Left renal pelvis (tissue), 4 donors: ENCODE measurements around the gene C11orf87. TPM values are rescaled to one million over a fixed set of nuclear protein-coding genes. Genes with fewer than 3 reads are reported as not detected.

ENCODE experiments used
- DNase-seq, 4 donors: peaks; one replicate each; pipeline ENCODE4 v3.0.0-alpha.2; 2013; ENCODE audit warnings: low read depth in 4 of 4, low spot score in 3 of 4
- polyA plus RNA-seq, 4 donors: library from polyadenylated mRNA; unstranded; fragments of 120-200 nt; gene quantifications; one replicate each; pipeline ENCODE4 v1.2.1, GENCODE V29; 2013; ENCODE audit not compliant: insufficient read length in 4 of 4

Gene C11orf87
- 1 to 10 TPM in 1 of 4 donors, under 1 TPM in 3; 0.23 to 1.6 (median 0.30) TPM for polyA plus RNA-seq

DNA sequence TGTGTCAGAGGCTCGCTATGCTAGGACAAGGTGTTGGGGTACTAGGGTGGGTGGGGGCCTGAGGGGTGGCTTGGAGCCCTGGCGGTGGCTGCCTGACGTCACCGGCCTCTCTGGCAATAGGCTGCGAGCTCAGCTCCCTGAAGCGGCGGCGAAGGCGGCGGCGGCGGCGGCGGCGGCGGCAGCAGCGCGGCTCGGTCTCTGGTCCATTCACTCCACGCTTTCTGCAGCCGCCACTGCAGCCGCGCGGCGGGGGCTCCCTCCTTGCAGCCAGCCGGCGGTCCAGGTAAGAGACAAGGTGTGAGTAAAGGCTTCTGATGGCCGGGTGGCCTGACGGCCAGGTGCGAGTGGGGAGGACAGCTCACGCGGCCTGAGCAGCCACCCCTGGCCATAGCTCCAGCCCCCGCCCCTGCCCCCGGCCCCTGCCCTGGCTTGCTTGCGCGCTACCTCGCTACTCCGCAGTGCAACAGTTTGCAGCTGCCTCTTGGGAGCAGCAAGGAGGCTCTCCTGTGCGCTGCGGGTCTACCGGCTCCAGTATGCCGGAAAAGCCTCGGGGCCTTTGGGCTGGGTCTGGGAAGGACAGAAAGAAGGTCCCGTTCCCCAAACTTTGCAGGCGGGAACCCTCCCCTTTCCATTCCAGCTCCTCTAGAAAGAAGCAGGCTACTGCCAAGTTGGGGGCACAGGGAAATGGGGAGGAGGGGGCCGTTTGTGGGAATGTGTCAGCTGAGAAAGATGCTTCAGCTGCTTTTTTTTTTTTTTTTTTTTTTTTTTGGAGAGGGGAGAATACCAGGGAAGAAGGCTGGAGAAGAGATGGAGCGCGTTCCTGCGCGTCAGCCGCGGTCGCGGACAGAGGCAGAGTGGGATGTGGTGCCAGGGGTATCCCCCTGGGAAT, at the start of gene C11orf87:
TSS of gene C11orf87 (plus strand) at position 210 of the 889 bp plus-strand sequence. CDS start 1,444 bp downstream, outside the sequence.
- DNase-seq: no peak

DNA sequence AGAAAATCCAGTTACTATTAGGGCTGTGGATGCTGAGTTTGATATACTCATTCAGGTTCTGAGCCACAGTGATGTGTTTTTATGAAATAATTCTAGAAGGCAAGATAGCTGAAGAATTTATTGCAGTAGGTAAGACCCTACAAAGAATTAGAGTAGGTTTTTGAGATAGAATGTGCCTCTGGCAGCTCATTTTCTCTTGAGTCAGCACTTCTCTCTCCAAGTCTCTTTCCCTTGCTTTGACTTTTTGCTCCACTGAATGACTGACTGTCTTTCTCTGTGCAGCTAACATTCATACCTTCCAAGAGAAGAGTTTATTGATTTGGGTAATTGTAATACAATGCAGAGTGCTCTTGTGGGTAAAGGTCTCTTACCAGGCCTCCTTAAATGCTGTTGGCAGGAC, 48.0 kb upstream of the C11orf87 start:
- no peak for DNase-seq

DNA sequence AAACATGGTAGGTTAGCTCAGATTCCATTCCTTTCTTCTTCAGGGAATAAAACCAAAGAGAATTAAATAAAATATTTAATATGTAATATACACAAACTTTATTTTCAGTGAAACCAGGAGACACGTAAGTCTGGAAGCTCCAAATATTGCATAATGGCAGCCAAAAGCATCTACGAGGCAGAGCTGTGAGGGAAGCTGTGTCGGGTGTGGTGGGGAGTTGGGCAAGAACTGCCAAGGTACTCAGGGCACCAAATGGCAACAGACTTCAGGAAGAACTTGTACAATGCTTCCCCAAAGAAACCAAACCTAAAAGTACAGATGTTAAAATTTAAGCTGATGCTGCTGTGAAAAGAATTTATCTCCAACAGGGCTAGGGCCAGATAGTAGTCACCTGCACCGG, 47.5 kb upstream of the C11orf87 start:
- no peak for DNase-seq

DNA sequence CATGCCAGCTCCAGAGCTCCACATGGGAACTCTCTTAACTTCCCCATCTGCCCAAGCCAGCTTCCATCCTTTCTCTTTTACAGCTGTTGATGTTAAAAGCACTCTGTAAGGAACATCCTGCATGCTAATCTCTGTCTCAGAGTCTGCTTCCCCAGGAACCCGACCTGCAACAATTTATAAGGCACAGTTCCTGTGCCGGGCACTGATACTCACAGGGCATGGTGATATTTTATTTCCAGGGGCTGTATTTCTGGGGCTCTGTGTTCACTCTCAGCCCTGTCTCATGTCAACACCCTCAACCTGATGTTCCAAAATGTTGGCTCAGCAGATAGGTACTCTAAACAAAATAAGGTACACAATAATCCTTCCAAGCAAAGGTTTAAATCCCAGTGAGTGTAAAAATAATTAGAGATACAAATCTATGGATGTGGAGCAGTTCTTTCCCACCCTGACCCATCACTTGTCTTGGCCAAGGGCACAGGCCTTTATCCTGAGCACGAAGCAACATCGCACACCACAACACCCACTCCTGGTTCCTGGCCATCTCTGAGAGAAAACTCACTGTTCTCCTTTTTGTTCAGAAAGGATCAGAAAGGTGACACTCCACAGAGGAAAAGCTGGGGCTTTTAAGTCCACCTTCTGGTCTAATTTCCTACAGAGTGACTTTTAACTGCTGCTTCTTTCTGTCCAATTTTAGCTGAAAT, 44.8 kb upstream of the C11orf87 start:
- no peak for DNase-seq

DNA sequence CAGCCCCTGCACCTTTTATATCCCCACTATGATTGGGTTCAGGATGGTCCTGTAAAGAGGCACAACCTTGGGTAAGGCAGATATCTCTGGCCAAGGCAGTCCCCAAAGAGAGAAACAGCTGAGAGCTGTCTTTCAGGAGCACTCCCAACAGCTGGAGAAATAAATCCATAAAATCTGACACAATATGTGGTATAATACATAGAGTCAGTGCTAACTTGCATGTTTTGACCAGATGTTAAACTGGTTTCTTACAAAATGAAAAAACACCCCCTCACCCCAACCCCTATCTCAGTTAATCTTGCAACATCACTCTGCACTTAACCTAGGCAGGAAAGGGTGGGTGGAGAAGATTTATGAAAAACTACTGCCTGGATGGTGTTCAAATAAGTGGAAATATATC, 44.0 kb upstream of the C11orf87 start:
- no peak for DNase-seq

DNA sequence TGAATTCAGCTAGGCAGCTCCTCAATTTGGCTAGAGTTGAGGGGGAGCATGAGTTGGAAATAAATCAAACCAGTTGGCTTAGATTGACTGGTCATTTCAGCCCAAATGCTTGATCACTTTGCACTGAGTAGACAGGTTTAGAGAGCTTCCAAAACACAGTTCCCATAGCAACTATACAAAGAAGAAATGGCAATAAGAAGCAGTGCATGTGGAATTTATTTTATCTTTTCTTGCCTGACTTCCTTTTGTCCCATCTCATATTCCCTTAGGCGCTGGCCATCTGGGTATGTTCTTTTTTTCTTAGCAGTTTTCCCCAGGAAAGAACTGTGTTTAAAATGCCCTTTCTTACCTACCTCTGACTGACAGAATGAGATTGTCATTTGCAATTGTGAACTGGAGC, 38.7 kb upstream of the C11orf87 start:
- no peak for DNase-seq

DNA sequence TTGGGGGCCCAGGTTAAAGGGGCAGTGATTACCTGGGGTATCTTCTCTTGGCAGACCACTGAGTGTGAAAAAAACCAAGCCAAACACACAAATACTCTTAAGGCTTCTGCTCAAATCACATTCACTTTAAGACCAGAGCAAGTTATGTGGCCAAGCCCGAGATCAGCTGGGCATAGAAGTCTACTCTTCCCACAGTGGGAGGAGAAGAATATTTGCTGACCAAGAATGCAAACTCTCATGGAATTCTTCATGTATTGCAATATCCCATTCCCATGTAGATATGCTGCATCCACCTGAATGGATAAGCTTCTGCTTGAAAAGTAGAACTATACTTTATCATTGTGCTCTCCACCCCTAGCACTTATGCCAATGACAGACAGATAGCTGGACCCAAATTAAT, 37.1 kb upstream of the C11orf87 start:
- no peak for DNase-seq

DNA sequence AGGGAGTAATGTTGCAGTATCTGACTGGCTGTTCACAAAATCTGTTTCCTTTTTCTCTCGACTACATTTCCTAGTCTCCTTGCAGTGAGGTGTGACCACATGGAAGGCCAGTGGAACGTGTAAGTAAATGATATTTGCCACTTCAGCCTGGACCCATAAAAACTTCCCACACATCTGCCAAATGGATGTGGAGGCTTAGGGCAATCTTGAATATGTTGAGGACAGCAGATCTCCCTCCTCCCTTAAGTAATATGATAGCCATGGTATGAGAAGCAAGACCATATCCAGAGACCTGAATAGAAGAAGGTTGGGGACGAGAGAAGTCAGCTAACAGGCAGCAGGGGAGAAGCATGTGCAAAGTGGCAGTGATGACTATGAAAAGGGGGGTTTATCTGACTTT, 33.0 kb upstream of the C11orf87 start:
- peak in 1 of 4 donors; percentile 22 for DNase-seq

DNA sequence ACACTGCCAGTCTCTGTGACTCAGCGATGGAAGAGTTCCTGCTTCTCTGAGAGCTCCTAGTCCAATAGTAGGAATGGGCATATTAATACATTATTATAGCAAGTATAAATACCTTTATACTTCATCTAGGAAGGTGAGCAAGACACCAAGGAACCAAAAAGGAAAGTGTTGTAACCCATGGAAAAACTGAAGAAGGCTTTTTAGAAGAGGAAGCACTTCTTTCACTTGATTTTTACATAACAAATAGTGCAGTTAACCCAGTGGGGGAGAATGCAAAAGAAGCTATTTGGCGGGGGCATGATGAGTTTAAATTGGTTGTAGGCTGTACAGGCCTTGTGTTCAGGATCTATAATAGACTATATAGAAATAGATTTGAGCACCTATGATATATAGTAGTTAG, 31.2 kb upstream of the C11orf87 start:
- no peak for DNase-seq

DNA sequence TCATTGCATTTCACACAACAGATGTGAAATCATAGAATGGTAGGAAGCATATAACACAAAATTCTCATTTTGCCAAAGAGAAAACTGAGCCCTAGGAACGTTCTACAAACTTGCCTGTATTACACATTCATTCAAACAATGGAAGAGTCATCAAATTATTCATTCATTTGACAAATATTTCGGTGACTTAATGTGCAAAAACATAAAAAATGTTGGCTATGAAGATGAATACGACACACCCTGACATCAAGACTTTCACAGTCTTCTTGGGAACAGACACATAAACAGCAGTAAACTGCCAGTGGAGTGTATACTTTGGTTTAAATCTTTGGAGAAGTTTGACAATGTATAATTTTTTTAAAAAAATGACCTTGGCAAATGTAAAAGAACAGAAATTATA, 20.4 kb upstream of the C11orf87 start:
- no peak for DNase-seq

DNA sequence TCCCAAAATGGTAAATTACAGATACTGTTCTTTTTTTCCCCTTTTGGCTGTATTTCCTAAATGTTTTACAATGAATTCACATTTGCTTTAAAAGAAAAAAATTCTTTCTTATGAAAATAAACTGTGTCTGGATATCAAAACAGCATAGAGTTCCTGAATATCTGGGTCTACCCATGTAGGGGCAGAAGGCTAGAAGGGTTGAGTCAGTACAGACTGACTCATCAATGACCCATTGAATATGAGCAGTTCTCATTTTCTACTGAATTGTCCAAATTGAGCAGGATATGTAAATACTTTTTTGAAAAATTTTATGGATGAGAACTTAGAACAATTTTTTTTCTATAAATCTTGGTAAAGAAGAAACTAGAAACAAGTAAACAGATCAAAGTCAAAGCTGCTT, 16.3 kb upstream of the C11orf87 start:
- DNase-seq: no peak

DNA sequence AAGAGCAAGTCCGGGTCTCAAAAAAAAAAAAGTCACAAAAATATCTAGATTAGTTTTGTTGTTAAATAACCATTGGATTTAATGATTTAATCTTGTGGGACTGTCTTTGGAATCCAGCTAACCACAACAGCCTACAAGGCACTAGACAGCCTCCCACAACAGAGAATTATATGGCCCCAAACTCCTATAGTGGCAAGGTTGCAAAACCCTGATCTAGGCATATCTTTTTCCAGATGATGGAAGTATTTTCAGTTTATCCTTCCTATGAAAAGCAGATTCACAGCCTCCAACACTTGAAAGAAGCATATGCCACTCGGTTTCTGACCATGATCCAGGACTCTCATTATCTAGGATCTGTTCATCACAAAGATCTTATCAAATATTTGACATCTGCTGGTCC, 5.4 kb upstream of the C11orf87 start:
- DNase-seq: no peak

DNA sequence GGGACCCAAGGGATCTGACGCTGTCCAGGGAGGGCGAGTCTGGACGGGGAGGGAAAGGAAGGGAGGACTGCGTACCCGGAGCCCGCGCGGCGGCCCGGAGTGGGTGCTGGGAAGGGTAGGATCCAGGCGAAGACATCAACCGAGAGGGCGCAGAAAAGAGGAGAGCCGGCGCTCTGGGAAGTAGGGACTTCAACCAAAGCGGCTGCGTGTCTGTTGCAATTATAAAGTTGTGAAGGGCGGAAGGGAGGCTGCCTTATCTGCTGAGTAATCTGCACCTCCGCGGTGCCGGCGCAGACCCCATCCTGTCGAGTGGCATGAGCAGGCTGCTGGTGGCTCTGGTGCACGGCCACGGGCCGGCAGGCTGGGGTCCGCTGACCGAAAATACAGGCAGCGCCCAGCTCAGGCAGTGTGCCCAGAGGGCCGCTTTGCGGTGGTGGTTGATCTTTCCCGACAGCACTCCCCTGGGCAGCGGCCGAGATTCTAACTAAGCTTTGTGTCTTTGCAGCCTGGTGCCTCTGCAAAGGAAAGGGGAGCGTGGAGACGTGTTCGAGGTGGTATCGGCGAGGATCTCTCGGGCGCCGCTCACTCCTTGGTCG, 978 bp downstream of the C11orf87 start:
- no peak for DNase-seq

DNA sequence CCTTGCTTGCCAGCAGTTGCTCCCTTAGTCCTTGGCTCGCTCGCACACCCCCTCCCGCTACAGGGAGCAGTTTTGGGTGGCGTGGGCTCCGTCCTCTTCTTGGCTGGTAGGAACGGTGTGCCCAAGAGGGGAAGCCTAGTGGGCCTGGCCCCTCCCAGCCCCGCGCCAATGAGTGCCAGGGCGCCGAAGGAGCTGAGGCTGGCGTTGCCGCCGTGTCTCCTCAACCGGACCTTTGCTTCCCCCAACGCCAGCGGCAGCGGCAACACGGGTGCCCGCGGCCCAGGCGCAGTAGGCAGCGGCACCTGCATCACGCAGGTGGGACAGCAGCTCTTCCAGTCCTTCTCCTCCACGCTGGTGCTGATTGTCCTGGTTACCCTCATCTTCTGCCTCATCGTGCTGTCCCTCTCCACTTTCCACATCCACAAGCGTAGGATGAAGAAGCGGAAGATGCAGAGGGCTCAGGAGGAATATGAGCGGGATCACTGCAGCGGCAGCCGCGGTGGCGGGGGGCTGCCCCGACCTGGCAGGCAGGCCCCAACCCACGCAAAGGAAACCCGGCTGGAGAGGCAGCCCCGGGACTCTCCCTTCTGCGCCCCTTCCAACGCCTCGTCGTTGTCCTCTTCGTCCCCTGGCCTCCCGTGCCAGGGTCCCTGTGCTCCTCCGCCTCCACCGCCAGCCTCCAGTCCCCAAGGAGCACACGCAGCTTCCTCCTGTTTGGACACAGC, 1.6 kb downstream of the C11orf87 start:
- DNase-seq: no peak

DNA sequence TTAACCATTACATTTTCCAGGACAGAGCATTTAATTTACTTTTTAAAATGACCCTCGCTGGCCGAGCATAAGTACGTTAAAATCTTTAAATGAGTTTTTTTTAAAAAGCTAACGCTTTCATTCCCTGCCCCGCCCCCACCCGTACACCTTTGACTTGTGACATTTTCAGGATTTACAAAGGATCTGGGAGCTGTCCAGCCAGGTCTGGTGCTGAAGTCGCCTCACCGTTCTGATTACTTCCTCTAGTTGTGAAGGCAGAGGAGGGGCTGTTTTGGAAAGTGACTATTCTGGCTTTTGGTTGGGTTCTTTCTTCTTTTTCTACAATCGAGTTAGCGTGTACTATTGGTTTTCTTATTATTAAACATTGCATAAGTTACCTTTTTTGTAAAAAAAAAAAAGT, 2.9 kb downstream of the C11orf87 start:
- peak in 3 of 4 donors; percentile 31 to 55 (median 41) for DNase-seq

DNA sequence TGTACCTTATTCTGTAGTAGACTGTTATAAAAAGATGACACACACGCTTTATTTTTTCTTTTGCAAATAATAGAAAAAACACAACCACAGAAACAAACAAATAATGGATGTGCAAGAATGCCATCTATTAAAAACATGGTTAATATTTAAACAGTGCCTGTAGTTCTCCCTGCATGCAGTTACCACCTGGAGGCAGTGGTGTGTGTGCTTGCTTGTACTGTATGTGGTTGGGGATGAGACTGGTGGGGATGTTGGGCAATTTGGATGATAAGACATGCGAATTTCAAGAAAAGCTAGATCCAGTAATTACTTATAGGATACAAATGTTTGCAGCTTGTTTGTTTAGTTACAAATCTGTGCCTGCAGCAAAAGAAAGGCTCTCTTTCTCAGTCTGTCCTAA, 3.6 kb downstream of the C11orf87 start:
- no peak for DNase-seq

DNA sequence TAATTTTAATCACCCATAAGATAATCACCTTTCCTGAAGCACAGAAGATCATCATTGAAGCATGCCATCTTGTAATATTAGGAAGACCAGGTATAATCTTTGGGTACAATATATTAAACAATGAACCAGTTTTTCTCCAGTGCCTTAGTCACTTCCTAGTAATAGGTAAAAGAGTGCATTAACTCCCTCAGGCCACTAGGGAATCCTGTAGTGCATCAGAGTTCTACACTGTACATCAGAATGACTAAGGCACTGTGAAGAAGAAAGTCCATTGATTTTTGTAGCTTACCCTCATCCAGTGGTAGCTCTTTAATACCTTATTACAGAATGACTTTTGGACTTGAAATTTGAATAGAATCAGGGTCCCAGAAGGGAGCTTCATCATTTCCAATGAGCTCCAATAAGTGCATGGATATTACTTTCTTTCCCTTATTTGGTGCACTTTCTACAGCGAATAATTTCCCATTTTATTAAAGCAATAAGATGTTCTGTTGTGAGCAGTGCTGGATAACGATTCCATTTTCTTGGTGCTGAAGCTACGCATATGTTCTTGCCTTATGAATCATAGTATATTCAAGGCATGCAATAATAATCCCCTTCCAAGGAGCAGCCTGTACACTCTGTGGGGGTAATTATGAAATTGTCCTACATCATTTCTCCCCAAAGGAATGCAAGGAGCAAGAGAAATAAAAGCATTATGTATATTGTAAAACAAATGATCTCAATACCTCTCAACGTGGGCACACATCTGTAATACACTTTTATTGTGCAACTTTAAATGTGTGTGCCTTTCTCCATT, 4.7 kb downstream of the C11orf87 start:
- no peak for DNase-seq

DNA sequence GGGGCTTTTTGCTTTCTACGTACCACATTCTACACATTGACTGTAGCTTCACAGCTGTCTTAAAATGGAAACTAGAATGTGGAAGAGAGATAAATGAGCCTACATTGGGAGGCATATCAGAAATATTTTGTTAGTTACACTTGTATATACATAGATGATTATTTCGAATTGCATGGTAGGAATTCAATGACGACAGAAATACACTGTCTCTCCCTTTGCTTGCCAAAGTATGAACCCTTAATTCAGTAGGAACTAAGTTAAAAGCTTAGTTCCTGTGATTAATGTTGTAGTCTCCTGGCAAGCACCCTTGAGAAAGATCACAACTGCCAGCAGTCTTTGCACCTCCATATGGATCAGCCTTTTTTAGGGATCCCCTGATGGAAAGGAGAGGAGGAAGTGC, 10.1 kb downstream of the C11orf87 start:
- no peak for DNase-seq

DNA sequence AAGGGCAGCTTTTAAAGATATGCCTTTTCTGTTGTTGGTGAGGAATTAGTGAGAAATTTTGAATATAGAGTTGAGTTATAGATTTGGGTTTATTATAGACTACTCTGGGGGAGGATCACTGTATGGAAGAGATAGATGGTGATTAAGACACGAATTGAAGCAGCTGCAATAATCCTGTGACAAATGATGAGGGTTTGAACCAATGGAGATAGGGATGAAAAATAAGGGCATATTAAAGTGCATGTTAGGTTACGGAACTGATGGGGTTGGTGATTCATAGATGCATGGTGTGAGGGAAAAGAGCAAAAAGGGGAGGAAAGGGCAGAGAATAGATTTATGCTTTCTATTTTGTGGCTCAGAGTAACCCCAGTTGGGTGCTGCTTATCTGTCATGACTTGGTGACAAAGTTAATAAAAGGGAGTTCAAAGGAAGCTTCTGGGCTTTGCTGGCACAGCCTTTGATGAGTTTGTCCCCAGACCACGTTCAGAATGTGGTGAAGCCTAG, 11.8 kb downstream of the C11orf87 start:
- DNase-seq: no peak
